ENCODE data around the gene TAT. TPM values are rescaled to one million over a fixed set of nuclear protein-coding genes. Genes with fewer than 3 reads are reported as not detected.

TAT gene
- total and polyA plus RNA-seq, 4 donors, result 10.6 to 540 (median 433) TPM

DNA sequence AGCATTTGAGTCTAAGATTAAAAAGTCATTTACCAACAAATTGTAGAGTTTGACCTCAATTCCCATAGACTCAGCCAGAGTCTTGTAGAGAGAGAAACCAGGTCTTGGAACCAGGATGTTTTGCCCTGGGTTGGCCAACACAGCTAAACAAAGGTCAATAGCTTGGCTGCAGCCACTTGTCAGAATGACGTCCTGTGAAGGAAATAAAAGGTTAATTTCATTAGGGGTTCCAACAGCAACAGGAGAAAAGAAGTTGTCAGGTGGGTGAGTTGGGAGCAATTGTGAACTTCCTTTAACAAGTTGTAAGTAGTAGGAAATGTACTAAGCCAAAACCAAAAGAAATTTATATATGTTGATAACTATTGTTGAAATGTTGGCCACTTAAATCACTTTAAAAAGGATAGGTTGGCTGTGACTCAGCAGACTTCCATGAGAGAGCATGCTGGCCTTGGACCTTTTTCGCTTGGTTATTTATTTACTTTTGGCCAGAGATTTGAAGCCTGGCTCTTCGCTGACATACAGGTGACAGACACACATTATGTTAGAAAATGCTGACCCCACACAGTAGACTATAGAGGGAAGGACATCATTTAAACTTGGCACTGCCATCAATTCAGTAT is 4.3 kb downstream of the TAT start:
- WGBS, result 24% methylated on average over 3 of the region's 3 CpGs

More for the DNA sequence above, 4.3 kb downstream of the TAT start:
- H3K36me3 ChIP-seq (ENCODE audit: control insufficient read depth in 4 of 4, insufficient read depth in 3 of 4, low read depth in 1 of 4, low read length in 3 of 4), result peaks cover 0 to 40% (median 14%) of the 10 kb centered on the region in 4 donors
- H3K4me3 ChIP-seq (ENCODE audit: low read depth in 1 of 3, low read length in 3 of 3), result peak overlapping the region in 1 of 3 donors; percentile 7
- H3K27me3 ChIP-seq (ENCODE audit: control insufficient read depth in 4 of 4, insufficient read depth in 4 of 4, low read length in 3 of 4), result no peaks in the 10 kb centered on the region
- H3K4me1 ChIP-seq (ENCODE audit: control insufficient read depth in 4 of 4, insufficient read depth in 4 of 4, low read length in 3 of 4), result peaks cover 0 to 67% (median 29%) of the 10 kb centered on the region in 4 donors
- H3K9ac ChIP-seq (ENCODE audit: low read depth in 1 of 2, low read length in 2 of 2), result peak overlapping the region in 1 of 2 donors; percentile 100
- TF ChIP-seq, protein P1, sequence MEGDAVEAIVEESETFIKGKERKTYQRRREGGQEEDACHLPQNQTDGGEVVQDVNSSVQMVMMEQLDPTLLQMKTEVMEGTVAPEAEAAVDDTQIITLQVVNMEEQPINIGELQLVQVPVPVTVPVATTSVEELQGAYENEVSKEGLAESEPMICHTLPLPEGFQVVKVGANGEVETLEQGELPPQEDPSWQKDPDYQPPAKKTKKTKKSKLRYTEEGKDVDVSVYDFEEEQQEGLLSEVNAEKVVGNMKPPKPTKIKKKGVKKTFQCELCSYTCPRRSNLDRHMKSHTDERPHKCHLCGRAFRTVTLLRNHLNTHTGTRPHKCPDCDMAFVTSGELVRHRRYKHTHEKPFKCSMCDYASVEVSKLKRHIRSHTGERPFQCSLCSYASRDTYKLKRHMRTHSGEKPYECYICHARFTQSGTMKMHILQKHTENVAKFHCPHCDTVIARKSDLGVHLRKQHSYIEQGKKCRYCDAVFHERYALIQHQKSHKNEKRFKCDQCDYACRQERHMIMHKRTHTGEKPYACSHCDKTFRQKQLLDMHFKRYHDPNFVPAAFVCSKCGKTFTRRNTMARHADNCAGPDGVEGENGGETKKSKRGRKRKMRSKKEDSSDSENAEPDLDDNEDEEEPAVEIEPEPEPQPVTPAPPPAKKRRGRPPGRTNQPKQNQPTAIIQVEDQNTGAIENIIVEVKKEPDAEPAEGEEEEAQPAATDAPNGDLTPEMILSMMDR (IDR thresholded peaks at IDR 0.05; ENCODE audit: low read depth, low read length, missing input control), result no peak
- peak; percentile 6 for TF ChIP-seq FOXA1 (IDR thresholded peaks at IDR 0.05)
- no peak for TF ChIP-seq GABPA (IDR thresholded peaks at IDR 0.05 in 1 of 2, conservative IDR thresholded peaks at IDR 0.05 in 1 of 2)
- TF ChIP-seq, protein P2, sequence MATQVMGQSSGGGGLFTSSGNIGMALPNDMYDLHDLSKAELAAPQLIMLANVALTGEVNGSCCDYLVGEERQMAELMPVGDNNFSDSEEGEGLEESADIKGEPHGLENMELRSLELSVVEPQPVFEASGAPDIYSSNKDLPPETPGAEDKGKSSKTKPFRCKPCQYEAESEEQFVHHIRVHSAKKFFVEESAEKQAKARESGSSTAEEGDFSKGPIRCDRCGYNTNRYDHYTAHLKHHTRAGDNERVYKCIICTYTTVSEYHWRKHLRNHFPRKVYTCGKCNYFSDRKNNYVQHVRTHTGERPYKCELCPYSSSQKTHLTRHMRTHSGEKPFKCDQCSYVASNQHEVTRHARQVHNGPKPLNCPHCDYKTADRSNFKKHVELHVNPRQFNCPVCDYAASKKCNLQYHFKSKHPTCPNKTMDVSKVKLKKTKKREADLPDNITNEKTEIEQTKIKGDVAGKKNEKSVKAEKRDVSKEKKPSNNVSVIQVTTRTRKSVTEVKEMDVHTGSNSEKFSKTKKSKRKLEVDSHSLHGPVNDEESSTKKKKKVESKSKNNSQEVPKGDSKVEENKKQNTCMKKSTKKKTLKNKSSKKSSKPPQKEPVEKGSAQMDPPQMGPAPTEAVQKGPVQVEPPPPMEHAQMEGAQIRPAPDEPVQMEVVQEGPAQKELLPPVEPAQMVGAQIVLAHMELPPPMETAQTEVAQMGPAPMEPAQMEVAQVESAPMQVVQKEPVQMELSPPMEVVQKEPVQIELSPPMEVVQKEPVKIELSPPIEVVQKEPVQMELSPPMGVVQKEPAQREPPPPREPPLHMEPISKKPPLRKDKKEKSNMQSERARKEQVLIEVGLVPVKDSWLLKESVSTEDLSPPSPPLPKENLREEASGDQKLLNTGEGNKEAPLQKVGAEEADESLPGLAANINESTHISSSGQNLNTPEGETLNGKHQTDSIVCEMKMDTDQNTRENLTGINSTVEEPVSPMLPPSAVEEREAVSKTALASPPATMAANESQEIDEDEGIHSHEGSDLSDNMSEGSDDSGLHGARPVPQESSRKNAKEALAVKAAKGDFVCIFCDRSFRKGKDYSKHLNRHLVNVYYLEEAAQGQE (IDR thresholded peaks at IDR 0.05), result no peak
- TF ChIP-seq, protein P3, sequence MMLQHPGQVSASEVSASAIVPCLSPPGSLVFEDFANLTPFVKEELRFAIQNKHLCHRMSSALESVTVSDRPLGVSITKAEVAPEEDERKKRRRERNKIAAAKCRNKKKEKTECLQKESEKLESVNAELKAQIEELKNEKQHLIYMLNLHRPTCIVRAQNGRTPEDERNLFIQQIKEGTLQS (IDR thresholded peaks at IDR 0.05), result no peak
- peak; percentile 31 for TF ChIP-seq HNF4G (IDR thresholded peaks at IDR 0.05)
- TF ChIP-seq SP1 (IDR thresholded peaks at IDR 0.05), result peak; percentile 45
- peak; percentile 72 for TF ChIP-seq YY1 (IDR thresholded peaks at IDR 0.05)
- TF ChIP-seq, protein P4, sequence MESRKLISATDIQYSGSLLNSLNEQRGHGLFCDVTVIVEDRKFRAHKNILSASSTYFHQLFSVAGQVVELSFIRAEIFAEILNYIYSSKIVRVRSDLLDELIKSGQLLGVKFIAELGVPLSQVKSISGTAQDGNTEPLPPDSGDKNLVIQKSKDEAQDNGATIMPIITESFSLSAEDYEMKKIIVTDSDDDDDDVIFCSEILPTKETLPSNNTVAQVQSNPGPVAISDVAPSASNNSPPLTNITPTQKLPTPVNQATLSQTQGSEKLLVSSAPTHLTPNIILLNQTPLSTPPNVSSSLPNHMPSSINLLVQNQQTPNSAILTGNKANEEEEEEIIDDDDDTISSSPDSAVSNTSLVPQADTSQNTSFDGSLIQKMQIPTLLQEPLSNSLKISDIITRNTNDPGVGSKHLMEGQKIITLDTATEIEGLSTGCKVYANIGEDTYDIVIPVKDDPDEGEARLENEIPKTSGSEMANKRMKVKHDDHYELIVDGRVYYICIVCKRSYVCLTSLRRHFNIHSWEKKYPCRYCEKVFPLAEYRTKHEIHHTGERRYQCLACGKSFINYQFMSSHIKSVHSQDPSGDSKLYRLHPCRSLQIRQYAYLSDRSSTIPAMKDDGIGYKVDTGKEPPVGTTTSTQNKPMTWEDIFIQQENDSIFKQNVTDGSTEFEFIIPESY (IDR thresholded peaks at IDR 0.05), result no peak
- TF ChIP-seq RXRA (IDR thresholded peaks at IDR 0.05), result peak; percentile 54 to 64
- no peak for TF ChIP-seq TAF1 (conservative IDR thresholded peaks at IDR 0.05)
- peak; percentile 14 to 59 for TF ChIP-seq JUND (IDR thresholded peaks at IDR 0.05)
- peak; percentile 52 for TF ChIP-seq FOXA2 (IDR thresholded peaks at IDR 0.05)
- TF ChIP-seq EGR1 (IDR thresholded peaks at IDR 0.05; ENCODE audit: low read depth in 2 of 2), result no peak
- TF ChIP-seq NR2F2 (IDR thresholded peaks at IDR 0.05), result no peak
- peak in 1 of 2 donors; percentile 12 for TF ChIP-seq RAD21 (IDR thresholded peaks at IDR 0.05)
- TF ChIP-seq HNF4A (conservative IDR thresholded peaks at IDR 0.05), result peak; percentile 43 to 54
- TF ChIP-seq, protein P5, sequence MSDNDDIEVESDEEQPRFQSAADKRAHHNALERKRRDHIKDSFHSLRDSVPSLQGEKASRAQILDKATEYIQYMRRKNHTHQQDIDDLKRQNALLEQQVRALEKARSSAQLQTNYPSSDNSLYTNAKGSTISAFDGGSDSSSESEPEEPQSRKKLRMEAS (IDR thresholded peaks at IDR 0.05), result peak; percentile 64
- no peak for DNase-seq (ENCODE audit: low spot score)
- H3K27ac ChIP-seq (ENCODE audit: low read depth in 1 of 2, low read length in 2 of 2), result peak overlapping the region; percentile 94 to 95
- no peaks in the 10 kb centered on the region for H3K9me3 ChIP-seq (ENCODE audit: control insufficient read depth in 4 of 4, low read length in 3 of 4)

Data from liver (tissue), 9 donors.